Osteoblast (primary cell): ENCODE results near the gene UBE2L6. TPM values are rescaled to one million over a fixed set of nuclear protein-coding genes. Genes with fewer than 3 reads are reported as not detected.

ENCODE experiments used
- DNase-seq: peaks from one replicate; pipeline ENCODE4 v3.0.0; 2011; ENCODE audit warnings: low spot score, mixed read lengths; ENCODE audit not compliant: insufficient read length; ENCODE audit errors: missing footprints
- H2AFZ ChIP-seq: 2 replicates; pipeline ENCODE4 v1.6.0; 2011; ENCODE audit warnings: mild to moderate bottlenecking, low read length
- H3K27ac ChIP-seq: 2 replicates; pipeline ENCODE4 v1.5.1; 2011; ENCODE audit warnings: mild to moderate bottlenecking, low read depth, low read length, moderate library complexity
- H3K27me3 ChIP-seq: 2 replicates; pipeline ENCODE4 v1.6.0; 2012; ENCODE audit warnings: mild to moderate bottlenecking, control low read depth, inconsistent platforms, low read length, moderate library complexity; ENCODE audit not compliant: insufficient read depth
- H3K36me3 ChIP-seq: 2 replicates; pipeline ENCODE4 v1.5.1; 2011; ENCODE audit warnings: mild to moderate bottlenecking, low read length, control low read depth, moderate library complexity; ENCODE audit not compliant: insufficient read depth
- H3K4me1 ChIP-seq: 2 replicates; pipeline ENCODE4 v1.5.1; 2011; ENCODE audit warnings: mild to moderate bottlenecking, low read length, control low read depth, moderate library complexity; ENCODE audit not compliant: insufficient read depth
- H3K4me2 ChIP-seq: 2 replicates; pipeline ENCODE4 v1.6.0; 2011; ENCODE audit warnings: mild to moderate bottlenecking, low read length; ENCODE audit not compliant: insufficient read depth
- H3K4me3 ChIP-seq: fragments of 200-600 bp; sonication (generic); 3 replicates; pipeline ENCODE4 v1.5.1; 2012; ENCODE audit warnings: mild to moderate bottlenecking, low read length, inconsistent platforms; ENCODE audit not compliant: insufficient read depth
- H3K79me2 ChIP-seq: 2 replicates; pipeline ENCODE4 v1.6.0; 2012; ENCODE audit warnings: mild to moderate bottlenecking, low read length, control low read depth, inconsistent platforms; ENCODE audit not compliant: insufficient read depth
- H3K9me3 ChIP-seq: 2 replicates; pipeline ENCODE4 v1.5.1; 2011; ENCODE audit warnings: low read depth, low read length, control low read depth
- H4K20me1 ChIP-seq: 2 replicates; pipeline ENCODE4 v1.6.0; 2012; ENCODE audit warnings: mild to moderate bottlenecking, low read length, control low read depth; ENCODE audit not compliant: insufficient read depth
- total RNA-seq: library from RNA; depleted of rRNA; stranded (reverse); fragments of >200 nt; gene quantifications from 2 replicates; pipeline ENCODE4 v1.2.3, GENCODE V29; 2012
- TF ChIP-seq, protein P1 (sequence below): IDR thresholded peaks from 2 replicates; pipeline ENCODE4 v1.5.1; 2011; ENCODE audit warnings: mild to moderate bottlenecking, low read depth, low read length, moderate library complexity; ENCODE audit errors: extremely low read depth

Gene UBE2L6
- total RNA-seq, 1 donor, result 65.9 TPM

GRCh38 chr11:57556041-57556440 lies 11.4 kb downstream of the UBE2L6 start:
- Histone ChIP-seq H3K27me3 (no peaks in the 10 kb centered on the region), H3K9me3 (no peaks in the 10 kb centered on the region), H3K4me3 (no peak overlapping the region), H3K79me2 (no peaks in the 10 kb centered on the region), H4K20me1 (no peaks in the 10 kb centered on the region), H3K27ac (no peak overlapping the region), H3K36me3 (peaks cover 26% of the 10 kb centered on the region), H3K4me1 (no peaks in the 10 kb centered on the region), H2AFZ (no peak overlapping the region), H3K4me2 (no peak overlapping the region)
- TF ChIP-seq, protein P1, sequence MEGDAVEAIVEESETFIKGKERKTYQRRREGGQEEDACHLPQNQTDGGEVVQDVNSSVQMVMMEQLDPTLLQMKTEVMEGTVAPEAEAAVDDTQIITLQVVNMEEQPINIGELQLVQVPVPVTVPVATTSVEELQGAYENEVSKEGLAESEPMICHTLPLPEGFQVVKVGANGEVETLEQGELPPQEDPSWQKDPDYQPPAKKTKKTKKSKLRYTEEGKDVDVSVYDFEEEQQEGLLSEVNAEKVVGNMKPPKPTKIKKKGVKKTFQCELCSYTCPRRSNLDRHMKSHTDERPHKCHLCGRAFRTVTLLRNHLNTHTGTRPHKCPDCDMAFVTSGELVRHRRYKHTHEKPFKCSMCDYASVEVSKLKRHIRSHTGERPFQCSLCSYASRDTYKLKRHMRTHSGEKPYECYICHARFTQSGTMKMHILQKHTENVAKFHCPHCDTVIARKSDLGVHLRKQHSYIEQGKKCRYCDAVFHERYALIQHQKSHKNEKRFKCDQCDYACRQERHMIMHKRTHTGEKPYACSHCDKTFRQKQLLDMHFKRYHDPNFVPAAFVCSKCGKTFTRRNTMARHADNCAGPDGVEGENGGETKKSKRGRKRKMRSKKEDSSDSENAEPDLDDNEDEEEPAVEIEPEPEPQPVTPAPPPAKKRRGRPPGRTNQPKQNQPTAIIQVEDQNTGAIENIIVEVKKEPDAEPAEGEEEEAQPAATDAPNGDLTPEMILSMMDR, result no peak
- no peak for DNase-seq

GRCh38 chr11:57555393-57555792 lies 12.1 kb downstream of the UBE2L6 start:
- H3K4me2 ChIP-seq, result no peak overlapping the region
- H3K9me3 ChIP-seq, result no peaks in the 10 kb centered on the region
- H3K27ac ChIP-seq, result no peak overlapping the region
- no peaks in the 10 kb centered on the region for H4K20me1 ChIP-seq
- DNase-seq, result no peak
- H3K4me3 ChIP-seq, result no peak overlapping the region
- no peaks in the 10 kb centered on the region for H3K27me3 ChIP-seq
- H2AFZ ChIP-seq, result no peak overlapping the region
- no peaks in the 10 kb centered on the region for H3K79me2 ChIP-seq
- TF ChIP-seq, protein P1, result no peak
- no peaks in the 10 kb centered on the region for H3K4me1 ChIP-seq
- peaks cover 32% of the 10 kb centered on the region for H3K36me3 ChIP-seq

GRCh38 chr11:57552479-57552878 lies 15.0 kb downstream of the UBE2L6 start:
- DNase-seq, result no peak
- peaks cover 34% of the 10 kb centered on the region for H3K36me3 ChIP-seq

GRCh38 chr11:57551941-57552340 lies 15.5 kb downstream of the UBE2L6 start:
- TF ChIP-seq, protein P1, result no peak
- H3K27ac ChIP-seq, result no peak overlapping the region
- H2AFZ ChIP-seq, result no peak overlapping the region
- H3K79me2 ChIP-seq, result no peaks in the 10 kb centered on the region
- no peaks in the 10 kb centered on the region for H3K27me3 ChIP-seq
- no peaks in the 10 kb centered on the region for H3K9me3 ChIP-seq
- H3K4me2 ChIP-seq, result no peak overlapping the region
- H3K4me1 ChIP-seq, result peaks cover 4% of the 10 kb centered on the region
- peaks cover 34% of the 10 kb centered on the region for H3K36me3 ChIP-seq
- DNase-seq, result no peak
- no peaks in the 10 kb centered on the region for H4K20me1 ChIP-seq
- H3K4me3 ChIP-seq, result no peak overlapping the region

More at GRCh38 chr11:57552479-57552878, 15.0 kb downstream of the UBE2L6 start:
- Histone ChIP-seq H3K4me3 (no peak overlapping the region), H3K27me3 (no peaks in the 10 kb centered on the region), H3K79me2 (no peaks in the 10 kb centered on the region), H4K20me1 (no peaks in the 10 kb centered on the region), H3K27ac (no peak overlapping the region), H3K9me3 (no peaks in the 10 kb centered on the region), H3K4me1 (no peaks in the 10 kb centered on the region), H3K4me2 (no peak overlapping the region), H2AFZ (no peak overlapping the region)
- TF ChIP-seq, protein P1, result no peak
